Stimulated activated naive CD8-positive, alpha-beta T cell treated with anti-CD3 and anti-CD28 coated beads, Interleukin-15, amount 100 ng/mL, for 72 hours (primary cell): ENCODE measurements around the gene PCNA.

Source experiments
- ATAC-seq: fragments of 150-1000 bp; cut with Tn5 transposase; 2 replicates; pipeline ENCODE4 v1.10.0; 2021; ENCODE audit warnings: mild to moderate bottlenecking, moderate library complexity
- DNase-seq, 2 donors: peaks; one replicate each; pipeline ENCODE4 v3.0.0; 2021 to 2022
- H3K27ac Mint-ChIP-seq, 2 donors: one replicate each; pipeline ENCODE4 v1.8.0; 2022; ENCODE audit warnings: mild to moderate bottlenecking in 2 of 2, mixed read lengths in 2 of 2, moderate library complexity in 2 of 2
- H3K27me3 Mint-ChIP-seq: one replicate; pipeline ENCODE4 v1.8.0; 2022; ENCODE audit warnings: mixed read lengths
- H3K4me1 Mint-ChIP-seq: one replicate; pipeline ENCODE4 v1.8.0; 2022; ENCODE audit warnings: mild to moderate bottlenecking, mixed read lengths
- H3K4me3 Mint-ChIP-seq, 2 donors: one replicate each; pipeline ENCODE4 v1.8.0; 2022; ENCODE audit warnings: mild to moderate bottlenecking in 2 of 2, mixed read lengths in 2 of 2, moderate library complexity in 1 of 2
- H3K9me3 Mint-ChIP-seq, 2 donors: one replicate each; pipeline ENCODE4 v1.8.0; 2022; ENCODE audit warnings: mixed read lengths in 2 of 2

Gene PCNA

GRCh38 chr20:5067877-5068645 is 51.7 kb downstream of the PCNA start:
- Mint-ChIP-seq H3K27ac (no peak overlapping the region), H3K4me3 (no peak overlapping the region), H3K27me3 (no peaks in the 10 kb centered on the region), H3K4me1 (peaks cover 12% of the 10 kb centered on the region), H3K9me3 (no peaks in the 10 kb centered on the region)
- DNase-seq (no peak), ATAC-seq (no peak)

- ATAC-seq (peak; percentile 31), DNase-seq (no peak)
- Mint-ChIP-seq H3K4me1 (peaks cover 16% of the 10 kb centered on the region), H3K27ac (no peak overlapping the region), H3K27me3 (no peaks in the 10 kb centered on the region), H3K4me3 (no peak overlapping the region), H3K9me3 (no peaks in the 10 kb centered on the region)
Measured at GRCh38 chr20:5065879-5066383, 53.8 kb downstream of the PCNA start.

GRCh38 chr20:5065166-5065878 is 54.4 kb downstream of the PCNA start:
- H3K4me3 Mint-ChIP-seq = no peak overlapping the region
- H3K9me3 Mint-ChIP-seq = no peaks in the 10 kb centered on the region
- H3K4me1 Mint-ChIP-seq = peaks cover 16% of the 10 kb centered on the region
- ATAC-seq = no peak
- H3K27me3 Mint-ChIP-seq = no peaks in the 10 kb centered on the region
- no peak for DNase-seq
- H3K27ac Mint-ChIP-seq = peak overlapping the region in 1 of 2 donors; percentile 54
